Hepatocyte (in vitro differentiated cells): Measurements from ENCODE around the gene CDC20B. TPM values are rescaled to one million over a fixed set of nuclear protein-coding genes. Genes with fewer than 3 reads are reported as not detected.
A peak's percentile ranks its signal among the peaks of the same experiment; 100 is the strongest.

Experiments
- DNase-seq: peaks from one replicate; pipeline ENCODE4 v3.0.0-alpha.2; 2016; ENCODE audit warnings: low spot score
- H2AFZ ChIP-seq: fragments of 200-600 bp; sonication (generic); 2 replicates; pipeline ENCODE4 v1.6.0; 2016; ENCODE audit warnings: antibody characterized with exemption, mild to moderate bottlenecking
- H3K27ac ChIP-seq: fragments of 200-600 bp; sonication (generic); 2 replicates; pipeline ENCODE4 v1.5.1; 2016; ENCODE audit warnings: mild to moderate bottlenecking
- H3K27me3 ChIP-seq: fragments of 200-600 bp; sonication (generic); 2 replicates; pipeline ENCODE4 v1.6.1; 2016
- H3K36me3 ChIP-seq: fragments of 200-600 bp; sonication (generic); replicated peaks from 2 replicates; pipeline ENCODE4 v1.5.1; 2016; ENCODE audit warnings: low read depth; ENCODE audit not compliant: insufficient read depth
- H3K4me1 ChIP-seq: fragments of 200-600 bp; sonication (generic); 2 replicates; pipeline ENCODE4 v1.5.1; 2016; ENCODE audit warnings: mild to moderate bottlenecking, moderate library complexity; ENCODE audit not compliant: insufficient read depth
- H3K4me2 ChIP-seq: fragments of 200-600 bp; sonication (generic); 2 replicates; pipeline ENCODE4 v1.6.0; 2016
- H3K4me3 ChIP-seq: fragments of 200-600 bp; sonication (generic); 2 replicates; pipeline ENCODE4 v1.5.1; 2016; ENCODE audit warnings: mild to moderate bottlenecking
- H3K79me2 ChIP-seq: fragments of 200-600 bp; sonication (generic); 2 replicates; pipeline ENCODE4 v1.6.0; 2017; ENCODE audit warnings: mild to moderate bottlenecking
- H3K9me2 ChIP-seq: fragments of 200-600 bp; sonication (generic); replicated peaks from 2 replicates; pipeline ENCODE4 v1.6.0; 2017; ENCODE audit warnings: mild to moderate bottlenecking; ENCODE audit not compliant: insufficient read depth
- H3K9me3 ChIP-seq: fragments of 200-600 bp; sonication (generic); 2 replicates; pipeline ENCODE4 v1.5.1; 2016; ENCODE audit warnings: low read depth, mild to moderate bottlenecking
- H4K20me1 ChIP-seq: fragments of 200-600 bp; sonication (generic); 2 replicates; pipeline ENCODE4 v1.6.0; 2016; ENCODE audit warnings: mild to moderate bottlenecking; ENCODE audit not compliant: insufficient read depth, poor library complexity, severe bottlenecking
- EZH2 ChIP-seq: fragments of 200-600 bp; sonication (generic); IDR thresholded peaks from 2 replicates; pipeline ENCODE4 v1.6.1; 2016; ENCODE audit warnings: antibody characterized with exemption, mild to moderate bottlenecking, borderline replicate concordance
- EZH2phosphoT487 ChIP-seq: fragments of 200-600 bp; sonication (generic); IDR thresholded peaks from one replicate; pipeline ENCODE4 v1.6.1; 2018; ENCODE audit warnings: antibody characterized with exemption, mild to moderate bottlenecking, low read depth, moderate library complexity; ENCODE audit not compliant: unreplicated experiment, severe bottlenecking
- WGBS: methylation state at CpG from one replicate; pipeline ENCODE4 v1.1.6; 2016; ENCODE audit warnings: low lambda C conversion rate; ENCODE audit errors: missing lambda C conversion rate; 5-methylcytosine and 5-hydroxymethylcytosine counted together
- polyA plus RNA-seq: library from polyadenylated mRNA; unstranded; fragments of >200 nt; fragmentation: Nextera tagmentation; extraction: Ambion mirVana; gene quantifications from 2 replicates; pipeline ENCODE4 v1.2.1, GENCODE V29; 2016
- total RNA-seq: library from RNA; depleted of rRNA; stranded (reverse); fragments of >200 nt; gene quantifications from 2 replicates; pipeline ENCODE4 v1.2.3, GENCODE V29; 2014
- TF ChIP-seq, protein P1 (sequence below): fragments of 200-600 bp; sonication (generic); IDR thresholded peaks from 2 replicates; pipeline ENCODE4 v1.5.1; 2016; ENCODE audit warnings: antibody characterized with exemption, mild to moderate bottlenecking; ENCODE audit not compliant: poor library complexity

Gene CDC20B
- total and polyA plus RNA-seq, 2 experiments from 2014 or later: 0.30 TPM; not detected in 1

DNA sequence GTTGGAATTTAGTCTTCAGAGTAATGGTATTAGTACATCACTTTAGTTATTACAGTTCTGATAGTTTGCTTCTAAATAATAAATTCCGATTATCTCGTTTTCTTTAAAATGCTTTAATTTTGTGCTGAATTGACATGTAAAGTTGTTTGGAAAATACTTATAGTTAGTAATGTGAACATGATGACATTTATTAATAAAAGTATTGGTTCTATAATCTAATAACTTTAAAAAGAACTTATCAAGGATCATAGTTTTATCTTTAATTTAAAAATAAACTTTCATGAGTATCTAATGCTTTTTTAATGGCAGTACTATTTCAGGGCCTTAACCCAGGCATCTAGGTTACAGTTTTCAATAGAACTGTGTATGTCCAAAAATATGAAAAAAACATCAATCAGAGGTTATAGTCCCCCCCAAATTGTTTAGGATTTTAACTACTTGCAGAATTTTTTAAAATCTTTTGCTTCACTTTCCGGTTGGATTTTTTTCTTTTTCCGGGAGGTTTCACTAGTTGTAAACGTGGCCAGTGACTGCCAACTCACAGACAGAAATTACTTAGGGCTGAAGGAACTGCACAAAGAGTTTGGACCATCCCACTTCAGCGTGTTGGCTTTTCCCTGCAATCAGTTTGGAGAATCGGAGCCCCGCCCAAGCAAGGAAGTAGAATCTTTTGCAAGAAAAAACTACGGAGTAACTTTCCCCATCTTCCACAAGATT, 12.3 kb downstream of the CDC20B start:
- no peaks in the 10 kb centered on the region for H3K27me3 ChIP-seq
- H3K4me1 ChIP-seq: peaks cover 11% of the 10 kb centered on the region
- H3K4me2 ChIP-seq: peak overlapping the region; percentile 74
- peak overlapping the region; percentile 66 for H2AFZ ChIP-seq
- no peaks in the 10 kb centered on the region for H3K9me3 ChIP-seq
- DNase-seq: peak; percentile 86
- no peaks in the 10 kb centered on the region for H3K9me2 ChIP-seq
- peak overlapping the region; percentile 91 for H3K27ac ChIP-seq
- under 1% methylated on average over 9 of the region's 9 CpGs for WGBS
- no peaks in the 10 kb centered on the region for H3K36me3 ChIP-seq
- no peak for TF ChIP-seq EZH2phosphoT487
- H3K4me3 ChIP-seq: peak overlapping the region; percentile 43
- H4K20me1 ChIP-seq: peaks cover 17% of the 10 kb centered on the region
- peaks cover 17% of the 10 kb centered on the region for H3K79me2 ChIP-seq

DNA sequence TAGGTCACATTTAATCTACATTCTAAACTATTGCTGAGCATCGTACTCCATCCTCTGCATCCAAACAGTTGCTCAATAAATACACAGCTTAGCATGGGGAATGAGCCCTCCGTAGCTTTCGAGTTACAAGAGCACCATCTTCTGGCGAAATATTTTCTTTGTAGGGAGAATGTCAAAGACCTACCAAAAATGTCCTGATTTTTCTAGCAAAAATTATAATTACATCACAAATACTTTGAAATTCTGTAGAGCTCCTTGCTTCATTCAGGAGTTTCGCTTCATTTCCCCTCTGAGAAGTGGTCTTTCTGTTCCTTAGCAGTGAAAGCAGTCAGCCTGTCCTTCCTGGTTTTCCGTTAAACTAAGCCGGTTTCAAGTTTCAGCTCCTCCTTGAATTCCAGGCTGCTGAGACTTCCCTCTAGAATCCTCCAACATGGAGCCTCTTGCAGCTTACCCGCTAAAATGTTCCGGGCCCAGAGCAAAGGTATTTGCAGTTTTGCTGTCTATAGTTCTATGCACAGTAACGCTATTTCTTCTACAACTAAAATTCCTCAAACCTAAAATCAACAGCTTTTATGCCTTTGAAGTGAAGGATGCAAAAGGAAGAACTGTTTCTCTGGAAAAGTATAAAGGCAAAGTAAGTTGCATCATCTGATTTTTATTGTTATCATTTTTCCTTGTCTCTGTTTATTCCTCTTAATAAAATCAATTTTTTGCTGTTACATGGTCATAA, 13.0 kb downstream of the CDC20B start, which contains the start of gene GPX8:
Gene GPX8, plus strand, starts transcription at position 409 of the 730 bp plus-strand sequence. Its CDS starts 22 bp downstream, at position 431.
- peak; percentile 79 for DNase-seq
- 1% methylated on average over 10 of the region's 10 CpGs for WGBS
- Histone ChIP-seq H3K9me3 (no peaks in the 10 kb centered on the region), H3K4me1 (peaks cover 11% of the 10 kb centered on the region), H2AFZ (peak within 1 kb of the TSS; percentile 66), H4K20me1 (peaks cover 13% of the 10 kb centered on the region), H3K4me3 (peak within 1 kb of the TSS; percentile 43), H3K79me2 (peaks cover 17% of the 10 kb centered on the region), H3K27ac (peak within 1 kb of the TSS; percentile 91), H3K27me3 (no peaks in the 10 kb centered on the region), H3K4me2 (peak within 1 kb of the TSS; percentile 74), H3K36me3 (no peaks in the 10 kb centered on the region), H3K9me2 (no peaks in the 10 kb centered on the region)
- TF ChIP-seq EZH2 (no peak), EZH2phosphoT487 (no peak)
- TF ChIP-seq, protein P1, sequence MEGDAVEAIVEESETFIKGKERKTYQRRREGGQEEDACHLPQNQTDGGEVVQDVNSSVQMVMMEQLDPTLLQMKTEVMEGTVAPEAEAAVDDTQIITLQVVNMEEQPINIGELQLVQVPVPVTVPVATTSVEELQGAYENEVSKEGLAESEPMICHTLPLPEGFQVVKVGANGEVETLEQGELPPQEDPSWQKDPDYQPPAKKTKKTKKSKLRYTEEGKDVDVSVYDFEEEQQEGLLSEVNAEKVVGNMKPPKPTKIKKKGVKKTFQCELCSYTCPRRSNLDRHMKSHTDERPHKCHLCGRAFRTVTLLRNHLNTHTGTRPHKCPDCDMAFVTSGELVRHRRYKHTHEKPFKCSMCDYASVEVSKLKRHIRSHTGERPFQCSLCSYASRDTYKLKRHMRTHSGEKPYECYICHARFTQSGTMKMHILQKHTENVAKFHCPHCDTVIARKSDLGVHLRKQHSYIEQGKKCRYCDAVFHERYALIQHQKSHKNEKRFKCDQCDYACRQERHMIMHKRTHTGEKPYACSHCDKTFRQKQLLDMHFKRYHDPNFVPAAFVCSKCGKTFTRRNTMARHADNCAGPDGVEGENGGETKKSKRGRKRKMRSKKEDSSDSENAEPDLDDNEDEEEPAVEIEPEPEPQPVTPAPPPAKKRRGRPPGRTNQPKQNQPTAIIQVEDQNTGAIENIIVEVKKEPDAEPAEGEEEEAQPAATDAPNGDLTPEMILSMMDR: peak; percentile 93

DNA sequence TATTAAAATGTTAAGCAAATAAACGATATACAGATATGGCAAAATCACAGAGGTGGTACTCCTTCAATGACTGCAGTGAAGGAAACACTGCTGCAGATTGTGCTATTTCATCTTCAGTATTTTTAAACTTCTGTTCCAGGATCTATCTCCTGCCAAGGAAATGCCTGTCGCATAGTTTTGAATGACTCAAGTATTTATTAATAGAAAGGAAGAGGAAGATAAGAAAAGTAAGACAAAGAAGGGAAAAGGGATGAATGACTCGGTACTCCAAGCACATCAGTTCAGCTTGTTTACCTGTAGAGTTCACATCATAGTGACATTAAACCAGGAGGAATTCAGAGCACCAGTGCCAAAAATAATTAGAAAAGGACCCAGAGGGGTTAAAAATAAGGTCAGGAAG, 18.1 kb downstream of the CDC20B start:
- Histone ChIP-seq H3K27me3 (no peaks in the 10 kb centered on the region), H2AFZ (no peak overlapping the region), H3K4me2 (no peak overlapping the region), H3K27ac (no peak overlapping the region), H3K36me3 (no peaks in the 10 kb centered on the region), H4K20me1 (no peaks in the 10 kb centered on the region), H3K4me3 (no peak overlapping the region), H3K4me1 (no peaks in the 10 kb centered on the region), H3K9me3 (no peaks in the 10 kb centered on the region), H3K9me2 (no peaks in the 10 kb centered on the region), H3K79me2 (no peaks in the 10 kb centered on the region)
- 64% methylated on average over 3 of the region's 3 CpGs for WGBS
- TF ChIP-seq, protein P1: no peak
- TF ChIP-seq EZH2 (no peak), EZH2phosphoT487 (no peak)
- no peak for DNase-seq
